GM10266 (cell line): ENCODE data around the gene ZBTB21.

Experiments used
- DNase-seq: peaks from one replicate; pipeline ENCODE4 v3.0.0; 2012; ENCODE audit errors: extremely low spot score
- TF ChIP-seq, protein P1 (sequence below): IDR thresholded peaks from 2 replicates; pipeline ENCODE4 v1.5.1; 2012; ENCODE audit warnings: mild to moderate bottlenecking, low read depth; ENCODE audit not compliant: control insufficient read depth, insufficient read depth; ENCODE audit errors: missing control alignments

ZBTB21 gene

GRCh38 chr21:41980561-41980960, 29.6 kb downstream of the ZBTB21 start:
- DNase-seq = no peak
- TF ChIP-seq, protein P1, sequence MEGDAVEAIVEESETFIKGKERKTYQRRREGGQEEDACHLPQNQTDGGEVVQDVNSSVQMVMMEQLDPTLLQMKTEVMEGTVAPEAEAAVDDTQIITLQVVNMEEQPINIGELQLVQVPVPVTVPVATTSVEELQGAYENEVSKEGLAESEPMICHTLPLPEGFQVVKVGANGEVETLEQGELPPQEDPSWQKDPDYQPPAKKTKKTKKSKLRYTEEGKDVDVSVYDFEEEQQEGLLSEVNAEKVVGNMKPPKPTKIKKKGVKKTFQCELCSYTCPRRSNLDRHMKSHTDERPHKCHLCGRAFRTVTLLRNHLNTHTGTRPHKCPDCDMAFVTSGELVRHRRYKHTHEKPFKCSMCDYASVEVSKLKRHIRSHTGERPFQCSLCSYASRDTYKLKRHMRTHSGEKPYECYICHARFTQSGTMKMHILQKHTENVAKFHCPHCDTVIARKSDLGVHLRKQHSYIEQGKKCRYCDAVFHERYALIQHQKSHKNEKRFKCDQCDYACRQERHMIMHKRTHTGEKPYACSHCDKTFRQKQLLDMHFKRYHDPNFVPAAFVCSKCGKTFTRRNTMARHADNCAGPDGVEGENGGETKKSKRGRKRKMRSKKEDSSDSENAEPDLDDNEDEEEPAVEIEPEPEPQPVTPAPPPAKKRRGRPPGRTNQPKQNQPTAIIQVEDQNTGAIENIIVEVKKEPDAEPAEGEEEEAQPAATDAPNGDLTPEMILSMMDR = no peak

- DNase-seq = no peak
- TF ChIP-seq, protein P1 = no peak
Measured at GRCh38 chr21:41979751-41980369, 30.3 kb downstream of the ZBTB21 start.

DNA sequence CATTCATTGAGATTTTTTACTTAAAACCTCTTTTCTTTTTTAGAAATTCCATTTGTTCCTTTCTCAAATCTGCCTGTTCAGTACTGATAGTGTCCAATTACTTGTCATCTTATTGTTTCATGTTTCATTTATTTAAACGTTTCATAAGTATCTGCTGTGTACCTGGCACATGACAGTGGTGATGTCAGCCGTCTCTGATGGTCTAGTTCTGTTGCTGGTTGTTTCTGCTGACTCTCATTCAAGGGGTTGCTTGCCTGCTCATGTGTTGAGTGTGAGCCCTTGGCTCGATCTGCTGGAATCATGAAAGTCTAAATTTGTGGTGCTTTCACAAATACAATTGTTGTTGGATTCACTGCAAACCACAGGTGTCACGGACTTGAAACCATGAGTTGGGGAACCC, 30.8 kb downstream of the ZBTB21 start:
- no peak for DNase-seq
- TF ChIP-seq, protein P1 = no peak

DNA sequence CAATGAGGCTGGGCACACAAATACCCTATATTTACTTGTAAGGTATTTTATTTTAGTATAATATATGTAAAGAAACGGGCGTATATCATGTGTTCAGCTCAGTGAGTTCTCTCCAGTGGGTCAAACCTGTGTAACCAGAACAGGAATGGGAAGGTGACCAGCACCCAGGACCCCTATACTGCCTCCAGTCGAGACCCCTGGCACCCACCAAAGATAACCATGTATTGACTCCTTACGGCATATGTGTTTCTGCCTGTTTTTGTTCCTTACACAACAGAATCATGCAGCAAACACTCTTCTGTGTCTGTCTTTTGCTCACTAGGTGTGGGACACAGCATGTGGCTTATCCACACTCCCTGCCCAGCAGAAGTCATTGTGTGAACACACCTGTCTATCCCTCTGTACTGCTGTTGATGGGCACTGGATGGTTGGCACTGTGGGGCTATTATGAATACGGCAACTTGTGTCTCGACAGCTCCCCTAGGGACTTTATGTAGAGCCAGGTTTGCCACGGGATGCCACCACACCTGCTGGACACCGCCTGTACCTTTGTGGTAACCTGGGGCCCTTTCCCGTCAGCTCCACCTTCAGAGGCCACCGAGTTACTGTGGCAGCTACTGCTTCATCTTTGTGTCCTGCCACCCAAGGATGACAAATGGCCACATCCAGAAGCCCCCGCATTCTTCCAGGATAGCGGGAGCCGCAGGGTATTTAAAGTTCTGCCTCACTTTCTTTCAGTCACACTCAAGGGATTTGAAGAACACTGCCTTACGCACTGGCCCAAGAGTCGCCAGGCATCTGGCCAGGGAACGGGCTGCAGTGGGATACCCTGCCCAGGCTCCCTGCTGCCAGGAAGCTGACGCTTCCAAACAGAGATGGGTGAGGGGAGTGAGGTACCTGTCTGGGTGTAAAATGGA, 32.9 kb downstream of the ZBTB21 start:
- TF ChIP-seq, protein P1 = no peak
- no peak for DNase-seq

GRCh38 chr21:41976611-41977010, 33.5 kb downstream of the ZBTB21 start:
- TF ChIP-seq, protein P1 = no peak
- no peak for DNase-seq

DNA sequence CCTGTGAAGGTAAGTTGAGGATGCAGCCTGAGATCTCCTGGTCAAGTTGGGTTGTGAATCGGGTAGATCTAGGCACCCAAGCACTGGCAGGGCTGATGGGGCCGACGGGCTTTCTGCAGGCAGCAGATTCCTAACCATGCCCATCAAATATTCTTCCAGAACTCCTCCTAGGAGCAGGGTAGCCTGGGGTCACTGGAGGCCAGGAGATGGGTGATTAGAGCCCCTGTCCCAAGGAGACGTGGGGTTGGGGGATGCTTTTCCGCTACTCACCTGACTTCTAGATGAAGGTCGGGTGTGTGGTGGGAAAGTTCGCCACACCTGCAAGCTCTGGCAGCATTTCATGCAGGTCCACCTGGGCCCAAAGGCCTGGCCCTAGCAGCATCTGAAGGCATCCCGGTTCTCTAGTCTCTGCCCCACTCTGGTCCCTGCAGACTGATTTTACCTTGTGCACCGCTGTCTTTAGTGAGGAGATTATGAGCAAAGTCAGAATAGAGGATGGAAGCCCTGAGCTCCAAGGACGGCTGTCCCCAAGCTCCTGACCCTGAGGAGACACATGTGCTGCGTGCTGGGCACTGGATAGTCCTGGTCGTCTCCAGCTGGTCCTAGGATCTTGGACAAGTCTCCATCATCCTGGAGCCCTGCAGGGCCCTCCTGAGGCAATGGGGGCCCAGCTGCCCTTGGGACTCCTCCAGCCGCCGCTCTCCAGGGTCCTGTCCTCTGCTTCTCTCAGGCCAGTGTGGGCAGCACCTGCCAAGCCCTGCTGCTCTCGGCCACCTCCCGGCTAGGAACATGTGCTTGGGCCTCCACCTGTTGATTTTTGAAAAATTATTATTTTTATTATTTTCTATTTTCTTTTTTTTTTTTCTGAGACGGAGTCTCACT, 34.5 kb downstream of the ZBTB21 start:
- TF ChIP-seq, protein P1 = no peak
- no peak for DNase-seq
